CD14-positive monocyte (primary cell): Measurements from ENCODE around the gene RAD51C. TPM values are rescaled to one million over a fixed set of nuclear protein-coding genes. Genes with fewer than 3 reads are reported as not detected.

ENCODE experiments used
- DNase-seq, 3 donors: peaks; one replicate each; pipeline ENCODE4 v3.0.0-alpha.2; 2011 to 2022
- H2AFZ ChIP-seq: 2 replicates; pipeline ENCODE4 v1.6.0; 2012; ENCODE audit warnings: mild to moderate bottlenecking, low read depth, low read length, inconsistent platforms; ENCODE audit not compliant: insufficient read depth, poor library complexity, severe bottlenecking
- H3K27ac ChIP-seq, 2 donors: 1 replicate in 1 of 2; 2 replicates in 1 of 2; pipeline ENCODE4 v1.5.1; 2012 to 2013; ENCODE audit warnings: low read length in 2 of 2, control low read depth in 1 of 2, inconsistent platforms in 1 of 2, low read depth in 1 of 2, mild to moderate bottlenecking in 1 of 2
- H3K27me3 ChIP-seq, 2 donors: one replicate each; pipeline versions ENCODE4 v1.6.0 to v1.6.1; 2011 to 2013; ENCODE audit warnings: low read length in 2 of 2; ENCODE audit not compliant: control insufficient read depth in 2 of 2, insufficient read depth in 2 of 2
- H3K36me3 ChIP-seq, 2 donors: replicated peaks in 1 of 2; 1 replicate in 1 of 2; 2 replicates in 1 of 2; pipeline versions ENCODE4 v1.5.1 to v1.6.1; 2012 to 2013; ENCODE audit warnings: low read length in 2 of 2, control low read depth in 1 of 2, inconsistent platforms in 1 of 2, mild to moderate bottlenecking in 1 of 2; ENCODE audit not compliant: insufficient read depth in 2 of 2, control insufficient read depth in 1 of 2
- H3K4me1 ChIP-seq, 2 donors: 1 replicate in 1 of 2; 2 replicates in 1 of 2; pipeline versions ENCODE4 v1.5.1 to v1.6.1; 2012 to 2013; ENCODE audit warnings: low read length in 2 of 2, control low read depth in 1 of 2, inconsistent platforms in 1 of 2, mild to moderate bottlenecking in 1 of 2, moderate library complexity in 1 of 2; ENCODE audit not compliant: insufficient read depth in 2 of 2, control insufficient read depth in 1 of 2
- H3K4me2 ChIP-seq: replicated peaks from 2 replicates; pipeline ENCODE3; 2012; ENCODE audit warnings: low read length, moderate library complexity, mild to moderate bottlenecking; ENCODE audit not compliant: poor library complexity, severe bottlenecking; ENCODE audit errors: extremely low read depth
- H3K4me3 ChIP-seq, 3 experiments: fragments of 200-600 bp in 1 of 3; sonication (generic) in 1 of 3; replicated peaks in 1 of 3; 1 replicate in 2 of 3; 2 replicates in 1 of 3; pipeline ENCODE4 v1.5.1; 2011 to 2013; ENCODE audit warnings: low read length in 3 of 3, mild to moderate bottlenecking in 3 of 3, control low read depth in 2 of 3, low read depth in 2 of 3, inconsistent platforms in 1 of 3, moderate library complexity in 1 of 3
- H3K79me2 ChIP-seq: 2 replicates; pipeline ENCODE4 v1.6.0; 2012; ENCODE audit warnings: mild to moderate bottlenecking, control low read depth, inconsistent platforms, low read length, moderate library complexity; ENCODE audit not compliant: insufficient read depth
- H3K9ac ChIP-seq: 2 replicates; pipeline ENCODE4 v1.6.0; 2017; ENCODE audit warnings: low read length, mild to moderate bottlenecking; ENCODE audit not compliant: insufficient read depth, poor library complexity, severe bottlenecking
- H3K9me3 ChIP-seq, 2 donors: replicated peaks in 1 of 2; 1 replicate in 1 of 2; 2 replicates in 1 of 2; pipeline versions ENCODE4 v1.5.1 to v1.6.1; 2012 to 2013; ENCODE audit warnings: low read length in 2 of 2, control low read depth in 1 of 2; ENCODE audit not compliant: control insufficient read depth in 1 of 2, insufficient read depth in 1 of 2
- H4K20me1 ChIP-seq: 2 replicates; pipeline ENCODE4 v1.6.0; 2012; ENCODE audit warnings: mild to moderate bottlenecking, low read length, control low read depth, moderate library complexity; ENCODE audit not compliant: insufficient read depth
- H3K27ac Mint-ChIP-seq, 7 donors: one replicate each; pipeline ENCODE4 v1.8.0; 2020; ENCODE audit warnings: mild to moderate bottlenecking in 7 of 7, mixed read lengths in 7 of 7, moderate library complexity in 6 of 7, inconsistent platforms in 2 of 7
- H3K27me3 Mint-ChIP-seq, 3 donors: one replicate each; pipeline ENCODE4 v1.8.0; 2021 to 2022; ENCODE audit warnings: low read depth in 3 of 3, mild to moderate bottlenecking in 3 of 3, mixed read lengths in 3 of 3, moderate library complexity in 3 of 3, inconsistent platforms in 1 of 3
- H3K36me3 Mint-ChIP-seq, 2 donors: one replicate each; pipeline ENCODE4 v1.8.0; 2020; ENCODE audit warnings: mixed read lengths in 2 of 2, inconsistent platforms in 1 of 2, mild to moderate bottlenecking in 1 of 2
- H3K4me1 Mint-ChIP-seq: one replicate; pipeline ENCODE4 v1.8.0; 2020; ENCODE audit warnings: mild to moderate bottlenecking, mixed read lengths
- H3K4me3 Mint-ChIP-seq, 2 donors: one replicate each; pipeline ENCODE4 v1.8.0; 2020; ENCODE audit warnings: mild to moderate bottlenecking in 2 of 2, mixed read lengths in 2 of 2, moderate library complexity in 1 of 2
- H3K9me3 Mint-ChIP-seq, 7 donors: one replicate each; pipeline ENCODE4 v1.8.0; 2020 to 2022; ENCODE audit warnings: mixed read lengths in 7 of 7, mild to moderate bottlenecking in 6 of 7, moderate library complexity in 6 of 7, inconsistent platforms in 2 of 7
- CTCF ChIP-seq: fragments of 200-600 bp; IDR thresholded peaks from one replicate; pipeline ENCODE4 v1.8.0; 2022; ENCODE audit warnings: antibody characterized with exemption, mild to moderate bottlenecking
- WGBS: methylation state at CpG from one replicate; pipeline ENCODE4 v1.1.5; 2013; ENCODE audit warnings: missing lambda C conversion rate; ENCODE audit not compliant: insufficient coverage; 5-methylcytosine and 5-hydroxymethylcytosine counted together
- intact Hi-C, 2 donors: fragments of 100-400 bp; cut with micrococcal nuclease; formaldehyde crosslinking; loops; one replicate each; pipeline versions ENCODE4 v1.15.0 to v1.15.1; 2023
- polyA plus RNA-seq, 3 donors: library from polyadenylated mRNA; depleted of rRNA in 1 of 3; unstranded in 2 of 3; stranded (reverse) in 1 of 3; fragments of 300-500 nt in 2 of 3; fragments of >200 nt in 1 of 3; fragmentation: Illumina TruSeq in 2 of 3; gene quantifications; 1 replicate in 2 of 3; 2 replicates in 1 of 3; pipeline ENCODE4 v1.2.3, GENCODE V29; 2012 to 2021

RAD51C gene
- polyA plus RNA-seq, 3 donors = 6.8 to 14.5 (median 13.1) TPM

- H3K27me3 Mint-ChIP-seq = peaks cover 0 to 3% (median 2%) of the 10 kb centered on the region in 3 donors
- peak within 1 kb of the TSS; percentile 61 to 85 for H3K27ac ChIP-seq
- H3K4me1 ChIP-seq = peaks cover 12 to 19% of the 10 kb centered on the region in 2 donors
- no peaks in the 10 kb centered on the region for H4K20me1 ChIP-seq
- H3K4me3 ChIP-seq = peak within 1 kb of the TSS; percentile 54 to 88 (median 55)
- H3K9ac ChIP-seq = peak within 1 kb of the TSS; percentile 66
- peak within 1 kb of the TSS; percentile 81 to 94 (median 93) for H3K27ac Mint-ChIP-seq
- peak within 1 kb of the TSS; percentile 99 for H2AFZ ChIP-seq
- H3K36me3 ChIP-seq = peaks cover 0 to 2% of the 10 kb centered on the region in 2 donors
- intact Hi-C loops = loop anchor here in 1 of 2 donors (10.0 kb wide), 1 partner anchor 47 kb away; no protein-coding TSS in a partner anchor
- H3K27me3 ChIP-seq = no peaks in the 10 kb centered on the region
- WGBS = 97% methylated on average over 7 of the region's 19 CpGs
- no peak for TF ChIP-seq CTCF
- peaks cover 0 to 4% (median 0%) of the 10 kb centered on the region in 7 donors for H3K9me3 Mint-ChIP-seq
- H3K4me1 Mint-ChIP-seq = peaks cover 16% of the 10 kb centered on the region
- H3K4me3 Mint-ChIP-seq = peak within 1 kb of the TSS; percentile 88 to 93
- peaks cover 23% of the 10 kb centered on the region for H3K79me2 ChIP-seq
- no peak for DNase-seq
- no peaks in the 10 kb centered on the region for H3K9me3 ChIP-seq
- peak within 1 kb of the TSS; percentile 84 for H3K4me2 ChIP-seq
- H3K36me3 Mint-ChIP-seq = peaks cover 0 to 1% of the 10 kb centered on the region in 2 donors
Measured at GRCh38 chr17:58691701-58692238, 632 bp upstream of the RAD51C start, which contains the start of gene TEX14. TEX14 (minus strand) TSS chr17:58692045; CDS start chr17:58652001, 40,044 bp downstream.

GRCh38 chr17:58693208-58693607 is 806 bp downstream of the RAD51C start:
- WGBS = 82% methylated on average over 6 of the region's 8 CpGs
- intact Hi-C loops = loop anchor here in 1 of 2 donors (10.0 kb wide), 1 partner anchor 48 kb away; no protein-coding TSS in a partner anchor

More at GRCh38 chr17:58693208-58693607, 806 bp downstream of the RAD51C start:
- peaks cover 23% of the 10 kb centered on the region for H3K79me2 ChIP-seq
- Mint-ChIP-seq H3K4me1 (peaks cover 16% of the 10 kb centered on the region), H3K27me3 (peaks cover 0 to 3% (median 2%) of the 10 kb centered on the region in 3 donors), H3K36me3 (peaks cover 0 to 1% of the 10 kb centered on the region in 2 donors), H3K4me3 (peak overlapping the region; percentile 88 to 93), H3K9me3 (peaks cover 0 to 4% (median 0%) of the 10 kb centered on the region in 7 donors), H3K27ac (peak overlapping the region; percentile 81 to 94 (median 93))
- peaks cover 12 to 19% of the 10 kb centered on the region in 2 donors for H3K4me1 ChIP-seq
- H3K4me2 ChIP-seq = peak overlapping the region; percentile 84
- H3K36me3 ChIP-seq = peaks cover 0 to 2% of the 10 kb centered on the region in 2 donors
- H4K20me1 ChIP-seq = no peaks in the 10 kb centered on the region
- no peak for DNase-seq
- H3K9me3 ChIP-seq = no peaks in the 10 kb centered on the region
- no peak for TF ChIP-seq CTCF
- H3K9ac ChIP-seq = peak overlapping the region; percentile 66
- peak overlapping the region in 1 of 2 donors; percentile 85 for H3K27ac ChIP-seq
- peak overlapping the region; percentile 54 to 88 (median 55) for H3K4me3 ChIP-seq
- H2AFZ ChIP-seq = peak overlapping the region; percentile 99
- H3K27me3 ChIP-seq = no peaks in the 10 kb centered on the region
